Heart left ventricle (tissue), 13 donors: ENCODE results near the gene ATP8A1.

Experiments
- CTCF ChIP-seq, 12 donors: fragments of 200-600 bp; sonication (generic) in 4 of 12; IDR thresholded peaks; one replicate each; pipeline versions ENCODE4 v1.5.0 to v1.8.0; 2018 to 2022; ENCODE audit warnings: antibody characterized with exemption in 12 of 12, mild to moderate bottlenecking in 5 of 12
- POLR2A ChIP-seq, 2 donors: fragments of 450-650 bp; IDR thresholded peaks; one replicate each; pipeline ENCODE4 v1.6.1; 2017; ENCODE audit warnings: antibody characterized with exemption in 2 of 2, mild to moderate bottlenecking in 2 of 2, moderate library complexity in 2 of 2
- donor health status: ischemic (EF 13 %, LVEDD 7.1; RV severe dilation, severe dysfunction).
- donor health status: DM: no; HTN: yes; CAD: no.
- donor health status: DM: no; HTN: no; CAD: no.
- donor health status: ischemic (EF 25% LVEDD 6.9; RV normal size, moderate dysfunction).
- donor health status: ischemic (EF 25% LVEDD 5.7; RV mildly dilated, moderate dysfunction).
- donor health status: ischemic (EF 35%, LVEDD 5.7; RV mildly dilated, moderate dysfunction).
- donor health status: nonischemic (EF 11% LVEDD 7.7; RV severe dilation, severe dysfunction).
- donor health status: DM: yes; HTN: yes; CAD: no.
- donor health status: PGD.
- donor health status: ischemic (EF 29% LVEDD 5.4; RV normal size, mild dysfunction).
- donor health status: nonischemic (EF 23%, LVEDD 6.1; RV moderate dilation, normal function).

- no peak for TF ChIP-seq CTCF (IDR thresholded peaks at IDR 0.05)
- TF ChIP-seq POLR2A (IDR thresholded peaks at IDR 0.05) = no peak
Measured at GRCh38 chr4:42453612-42454011, 203.3 kb downstream of the ATP8A1 start.
